SK-N-SH treated with all-trans-retinoic acid at 6 μM for 48 hours (cell line): ENCODE data around the gene SLC2A2.

ENCODE experiments used
- ATAC-seq: fragments of 200-7000 bp; cut with Tn5 transposase; 3 replicates; pipeline ENCODE4 v1.9.1; 2020; ENCODE audit warnings: mild to moderate bottlenecking, moderate library complexity
- ARNTL ChIP-seq: fragments of 450-650 bp; formaldehyde crosslinking; IDR thresholded peaks from 2 replicates; pipeline ENCODE4 v1.5.0; 2020; ENCODE audit warnings: low read depth, mild to moderate bottlenecking, moderate library complexity, borderline replicate concordance
- BACH2 ChIP-seq: fragments of 250-450 bp; sonication (Bioruptor Pico); IDR thresholded peaks from 2 replicates; pipeline ENCODE4 v1.9.0; 2021; ENCODE audit warnings: mild to moderate bottlenecking, borderline replicate concordance
- CSDC2 ChIP-seq: fragments of 250-450 bp; sonication (Bioruptor Pico); IDR thresholded peaks from 2 replicates; pipeline ENCODE4 v1.5.0; 2020; ENCODE audit warnings: mild to moderate bottlenecking, moderate library complexity
- ESRRG ChIP-seq: fragments of 250-450 bp; sonication (Bioruptor Pico); IDR thresholded peaks from 2 replicates; pipeline ENCODE4 v1.6.1; 2021; ENCODE audit warnings: mild to moderate bottlenecking
- GLIS3 ChIP-seq: fragments of 250-450 bp; sonication (Bioruptor Pico); IDR thresholded peaks from 2 replicates; pipeline ENCODE4 v1.5.0; 2020; ENCODE audit warnings: mild to moderate bottlenecking, moderate library complexity
- ISL1 ChIP-seq: fragments of 250-450 bp; sonication (Bioruptor Pico); IDR thresholded peaks from 2 replicates; pipeline ENCODE4 v2.1.2; 2022; ENCODE audit warnings: mild to moderate bottlenecking, moderate library complexity
- OSR1 ChIP-seq: fragments of 250-450 bp; sonication (Bioruptor Pico); IDR thresholded peaks from 2 replicates; pipeline ENCODE4 v1.8.0; 2022; ENCODE audit warnings: moderate library complexity, mild to moderate bottlenecking, inconsistent platforms
- PPARA ChIP-seq: fragments of 250-450 bp; sonication (Bioruptor Pico); IDR thresholded peaks from 2 replicates; pipeline ENCODE4 v1.5.0; 2020; ENCODE audit warnings: mild to moderate bottlenecking, borderline replicate concordance
- RARB ChIP-seq: fragments of 250-450 bp; sonication (Bioruptor Pico); IDR thresholded peaks from 2 replicates; pipeline ENCODE4 v1.8.0; 2021; ENCODE audit warnings: mild to moderate bottlenecking, moderate library complexity
- SNAI2 ChIP-seq: fragments of 250-450 bp; sonication (Bioruptor Pico); IDR thresholded peaks from 2 replicates; pipeline ENCODE4 v1.5.0; 2020; ENCODE audit warnings: mild to moderate bottlenecking, moderate library complexity
- TSHZ2 ChIP-seq: fragments of 250-450 bp; sonication (Bioruptor Pico); IDR thresholded peaks from 2 replicates; pipeline ENCODE4 v1.5.0; 2020; ENCODE audit warnings: mild to moderate bottlenecking, moderate library complexity
- ZC3H10 ChIP-seq: fragments of 250-450 bp; sonication (Bioruptor Pico); IDR thresholded peaks from 2 replicates; pipeline ENCODE4 v1.5.1; 2021; ENCODE audit warnings: mild to moderate bottlenecking, moderate library complexity
- ZFP3 ChIP-seq: fragments of 250-450 bp; sonication (Bioruptor Pico); IDR thresholded peaks from 2 replicates; pipeline ENCODE4 v1.5.0; 2020; ENCODE audit warnings: mild to moderate bottlenecking, moderate library complexity
- ZNF565 ChIP-seq: fragments of 450-650 bp; formaldehyde crosslinking; conservative IDR thresholded peaks from 2 replicates; pipeline ENCODE4 v1.5.0; 2020; ENCODE audit warnings: low read depth, mild to moderate bottlenecking, moderate library complexity
- ZNF70 ChIP-seq: fragments of 450-650 bp; formaldehyde crosslinking; IDR thresholded peaks from 2 replicates; pipeline ENCODE4 v1.5.0; 2020; ENCODE audit warnings: mild to moderate bottlenecking, moderate library complexity
- ZNF8 ChIP-seq: fragments of 450-650 bp; formaldehyde crosslinking; IDR thresholded peaks from 2 replicates; pipeline ENCODE4 v1.5.0; 2020; ENCODE audit warnings: mild to moderate bottlenecking, moderate library complexity
- TF ChIP-seq, protein P1 (sequence below): fragments of 250-450 bp; sonication (Bioruptor Pico); IDR thresholded peaks from 2 replicates; pipeline ENCODE4 v1.5.1; 2020; ENCODE audit warnings: low read depth, mild to moderate bottlenecking, moderate library complexity
- TF ChIP-seq, protein P2 (sequence below): fragments of 250-450 bp; sonication (Bioruptor Pico); IDR thresholded peaks from 2 replicates; pipeline ENCODE4 v1.8.0; 2021; ENCODE audit warnings: low read depth, mild to moderate bottlenecking, moderate library complexity, borderline replicate concordance

Gene SLC2A2

GRCh38 chr3:171049861-171050444, 23.4 kb upstream of the SLC2A2 start:
- no peak for TF ChIP-seq SNAI2 (CRISPR knock-in tag)
- ATAC-seq, result peak; percentile 92

GRCh38 chr3:171046760-171047159, 20.2 kb upstream of the SLC2A2 start:
- no peak for ATAC-seq
- TF ChIP-seq ZC3H10 (CRISPR knock-in tag) (no peak), ISL1 (peak; percentile 64; the same call in 1 of the 2 replicates), RARB (CRISPR knock-in tag) (no peak)

DNA sequence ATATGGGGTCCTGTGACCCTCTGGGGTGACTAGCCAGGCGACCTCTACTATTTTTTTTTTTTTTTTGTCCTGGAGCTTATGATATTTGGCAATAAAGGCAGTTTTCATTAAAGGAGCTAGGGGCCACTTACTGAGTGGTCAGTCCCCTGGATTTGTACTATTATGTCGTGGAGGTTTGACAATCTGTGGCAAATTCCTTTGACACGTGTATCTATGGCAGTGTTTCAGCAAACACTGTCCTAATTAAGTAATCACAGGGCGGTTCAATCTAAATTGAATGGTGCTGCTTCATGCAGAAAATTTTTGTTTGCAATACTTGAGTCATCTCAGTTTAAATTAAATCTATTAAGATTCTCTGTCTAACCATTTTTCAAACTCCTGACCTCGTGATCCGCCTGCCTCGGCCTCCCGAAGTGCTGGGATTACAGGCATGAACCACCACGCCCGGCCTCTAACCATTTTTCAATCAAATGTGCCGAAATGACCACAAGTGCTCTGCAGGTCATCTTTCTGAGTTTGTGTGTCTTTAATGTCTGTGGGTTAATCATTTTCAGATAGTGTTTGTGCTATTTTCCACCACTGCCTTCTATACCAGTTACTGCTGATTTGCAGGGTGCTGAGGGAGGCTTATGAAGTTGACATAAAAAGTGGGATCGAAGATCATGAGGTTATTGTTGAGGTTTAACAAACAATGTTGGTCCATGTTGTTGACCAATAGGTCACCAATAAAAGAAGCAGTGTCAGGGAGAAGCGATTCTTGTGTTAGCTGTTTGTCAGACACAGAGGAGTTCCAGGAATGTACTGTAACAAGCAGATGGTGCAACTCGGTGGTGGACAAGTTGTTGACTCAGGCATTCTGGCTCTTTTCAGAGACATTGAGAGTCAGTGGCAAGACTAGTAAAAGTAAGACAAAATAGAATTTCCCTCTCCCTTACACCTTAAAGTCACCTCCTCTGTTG, 18.6 kb upstream of the SLC2A2 start:
- TF ChIP-seq ISL1 (no peak), BACH2 (no peak), ZFP3 (CRISPR knock-in tag) (no peak), SNAI2 (CRISPR knock-in tag) (no peak), OSR1 (no peak), ZNF565 (CRISPR knock-in tag) (no peak), ESRRG (CRISPR knock-in tag) (no peak), ZC3H10 (CRISPR knock-in tag) (no peak), ZNF8 (CRISPR knock-in tag) (no peak), PPARA (no peak), GLIS3 (CRISPR knock-in tag) (no peak), ZNF70 (CRISPR knock-in tag) (no peak), RARB (CRISPR knock-in tag) (no peak), TSHZ2 (CRISPR knock-in tag) (no peak), CSDC2 (CRISPR knock-in tag) (no peak)
- TF ChIP-seq, protein P1, sequence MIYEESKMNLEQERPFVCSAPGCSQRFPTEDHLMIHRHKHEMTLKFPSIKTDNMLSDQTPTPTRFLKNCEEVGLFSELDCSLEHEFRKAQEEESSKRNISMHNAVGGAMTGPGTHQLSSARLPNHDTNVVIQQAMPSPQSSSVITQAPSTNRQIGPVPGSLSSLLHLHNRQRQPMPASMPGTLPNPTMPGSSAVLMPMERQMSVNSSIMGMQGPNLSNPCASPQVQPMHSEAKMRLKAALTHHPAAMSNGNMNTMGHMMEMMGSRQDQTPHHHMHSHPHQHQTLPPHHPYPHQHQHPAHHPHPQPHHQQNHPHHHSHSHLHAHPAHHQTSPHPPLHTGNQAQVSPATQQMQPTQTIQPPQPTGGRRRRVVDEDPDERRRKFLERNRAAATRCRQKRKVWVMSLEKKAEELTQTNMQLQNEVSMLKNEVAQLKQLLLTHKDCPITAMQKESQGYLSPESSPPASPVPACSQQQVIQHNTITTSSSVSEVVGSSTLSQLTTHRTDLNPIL, result no peak
- TF ChIP-seq, protein P2, sequence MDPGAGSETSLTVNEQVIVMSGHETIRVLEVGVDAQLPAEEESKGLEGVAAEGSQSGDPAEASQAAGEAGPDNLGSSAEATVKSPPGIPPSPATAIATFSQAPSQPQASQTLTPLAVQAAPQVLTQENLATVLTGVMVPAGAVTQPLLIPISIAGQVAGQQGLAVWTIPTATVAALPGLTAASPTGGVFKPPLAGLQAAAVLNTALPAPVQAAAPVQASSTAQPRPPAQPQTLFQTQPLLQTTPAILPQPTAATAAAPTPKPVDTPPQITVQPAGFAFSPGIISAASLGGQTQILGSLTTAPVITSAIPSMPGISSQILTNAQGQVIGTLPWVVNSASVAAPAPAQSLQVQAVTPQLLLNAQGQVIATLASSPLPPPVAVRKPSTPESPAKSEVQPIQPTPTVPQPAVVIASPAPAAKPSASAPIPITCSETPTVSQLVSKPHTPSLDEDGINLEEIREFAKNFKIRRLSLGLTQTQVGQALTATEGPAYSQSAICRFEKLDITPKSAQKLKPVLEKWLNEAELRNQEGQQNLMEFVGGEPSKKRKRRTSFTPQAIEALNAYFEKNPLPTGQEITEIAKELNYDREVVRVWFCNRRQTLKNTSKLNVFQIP, result no peak
- peak; percentile 36; the same call in 1 of the 3 replicates for ATAC-seq

DNA sequence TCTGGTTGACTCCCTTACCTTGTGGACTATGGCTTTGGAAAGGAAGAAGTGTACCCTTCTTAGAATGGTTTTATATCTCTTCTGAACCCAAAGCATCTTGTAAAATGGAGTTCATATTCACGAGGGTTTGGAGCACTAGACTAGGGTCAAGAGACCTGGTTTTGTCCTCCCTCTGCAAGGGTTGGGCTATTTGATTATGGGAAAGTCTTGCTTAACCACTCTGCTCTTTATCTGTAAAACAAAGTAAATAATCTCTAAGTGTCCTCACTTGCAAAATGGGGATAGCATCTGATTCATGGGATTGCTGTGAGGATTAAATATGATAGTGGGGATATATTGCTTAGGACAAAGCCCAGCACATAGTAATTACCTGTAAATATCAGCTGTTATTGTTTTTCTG, 17.9 kb upstream of the SLC2A2 start:
- no peak for ATAC-seq
- TF ChIP-seq ZNF8 (CRISPR knock-in tag), result no peak
- TF ChIP-seq SNAI2 (CRISPR knock-in tag), result no peak
- TF ChIP-seq ARNTL (CRISPR knock-in tag), result no peak

- ATAC-seq, result peak; percentile 55; the same call in 1 of the 3 replicates
- TF ChIP-seq ZNF565 (CRISPR knock-in tag) (no peak), CSDC2 (CRISPR knock-in tag) (no peak), TSHZ2 (CRISPR knock-in tag) (no peak)
Observed at GRCh38 chr3:171039674-171040073, 13.2 kb upstream of the SLC2A2 start.
